NCI-H510A treated with DMSO at 0.1 percent for 48 hours (cell line): ENCODE measurements around the gene TIAM2.
"Not testable (repeated sequence)": the region's sequence is repeated elsewhere in the genome, so short reads cannot be mapped to it uniquely, and the experiment has no call there.

Experiments used
- DNase-seq: peaks from one replicate; lab custom pipeline; 2025; lab: John Stamatoyannopoulos, UW

TIAM2 gene

GRCh38 chr6:155170519-155170918 lies 175.4 kb downstream of the TIAM2 start:
- no peak for DNase-seq

GRCh38 chr6:155171109-155171746 lies 176.1 kb downstream of the TIAM2 start:
- no peak for DNase-seq

GRCh38 chr6:155171747-155172449 lies 176.8 kb downstream of the TIAM2 start:
- DNase-seq = no peak

GRCh38 chr6:155173488-155173887 lies 178.4 kb downstream of the TIAM2 start:
- DNase-seq = no peak

- DNase-seq = peak; percentile 55
These were observed 179.6 kb downstream of the TIAM2 start for GRCh38 chr6:155174576-155175211.

- DNase-seq = peak; percentile 45
These were observed 182.3 kb downstream of the TIAM2 start for GRCh38 chr6:155177363-155177961.

DNA sequence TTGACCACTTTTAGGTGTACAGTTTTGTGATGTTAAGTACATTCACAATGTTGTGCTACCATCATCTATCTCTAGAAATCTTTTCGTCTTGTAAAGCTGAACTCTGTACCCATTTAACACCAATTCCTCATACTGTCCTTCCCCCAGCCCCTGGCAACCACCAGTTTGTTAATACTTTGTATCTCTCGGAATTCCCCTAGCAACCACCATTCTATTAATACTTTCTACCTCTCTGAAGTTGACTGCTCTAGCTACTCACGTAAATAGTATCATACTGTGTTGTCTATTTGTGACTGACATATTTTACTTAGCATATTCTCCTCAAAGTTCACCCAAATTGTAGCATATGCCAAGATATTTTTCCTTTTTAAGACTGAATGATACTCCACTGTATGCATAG lies 186.4 kb downstream of the TIAM2 start:
- DNase-seq = no peak

- DNase-seq = no peak
These were observed 187.0 kb downstream of the TIAM2 start for GRCh38 chr6:155182103-155182502.

- no peak for DNase-seq
These were observed 188.0 kb downstream of the TIAM2 start for GRCh38 chr6:155183095-155183494.

DNA sequence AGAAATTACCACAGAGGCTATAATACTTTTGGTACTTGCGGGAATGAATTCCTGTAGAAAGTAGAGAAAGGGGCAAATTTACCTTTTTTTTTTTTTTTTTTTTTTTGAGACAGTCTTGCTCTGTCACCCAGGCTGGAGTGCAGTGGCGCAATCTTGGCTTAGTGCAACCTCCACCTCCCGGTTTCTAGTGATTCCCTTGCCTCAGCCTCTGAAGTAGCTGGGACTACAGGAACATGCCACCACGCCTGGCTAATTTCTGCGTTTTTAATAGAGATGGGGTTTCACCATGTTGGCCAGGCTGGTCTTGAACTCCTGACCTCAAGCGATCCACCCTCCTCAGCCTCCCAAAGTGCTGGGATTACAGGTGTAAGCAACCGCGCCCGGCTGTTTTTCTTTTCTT lies 189.9 kb downstream of the TIAM2 start:
- not testable (repeated sequence) for DNase-seq

DNA sequence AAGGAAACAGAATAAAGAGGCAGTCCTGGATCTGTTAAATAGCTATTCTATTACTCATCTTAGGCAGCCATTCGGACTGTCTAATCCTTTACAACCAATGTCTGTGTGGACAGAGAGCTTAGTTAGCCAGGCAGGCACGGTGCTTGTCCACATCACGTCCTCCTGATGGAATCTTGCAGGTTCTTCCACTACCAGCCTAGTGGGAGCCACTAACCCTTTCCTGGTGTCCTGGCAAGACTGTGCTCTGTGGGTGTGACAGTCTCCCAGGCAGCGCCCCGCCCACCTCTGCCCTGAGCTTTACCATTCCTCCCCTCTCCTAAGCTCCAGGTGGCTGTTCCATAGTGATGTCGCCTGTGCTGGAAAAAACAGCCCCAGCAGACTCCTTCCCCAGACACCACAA lies 190.4 kb downstream of the TIAM2 start:
- DNase-seq = peak; percentile 1

DNA sequence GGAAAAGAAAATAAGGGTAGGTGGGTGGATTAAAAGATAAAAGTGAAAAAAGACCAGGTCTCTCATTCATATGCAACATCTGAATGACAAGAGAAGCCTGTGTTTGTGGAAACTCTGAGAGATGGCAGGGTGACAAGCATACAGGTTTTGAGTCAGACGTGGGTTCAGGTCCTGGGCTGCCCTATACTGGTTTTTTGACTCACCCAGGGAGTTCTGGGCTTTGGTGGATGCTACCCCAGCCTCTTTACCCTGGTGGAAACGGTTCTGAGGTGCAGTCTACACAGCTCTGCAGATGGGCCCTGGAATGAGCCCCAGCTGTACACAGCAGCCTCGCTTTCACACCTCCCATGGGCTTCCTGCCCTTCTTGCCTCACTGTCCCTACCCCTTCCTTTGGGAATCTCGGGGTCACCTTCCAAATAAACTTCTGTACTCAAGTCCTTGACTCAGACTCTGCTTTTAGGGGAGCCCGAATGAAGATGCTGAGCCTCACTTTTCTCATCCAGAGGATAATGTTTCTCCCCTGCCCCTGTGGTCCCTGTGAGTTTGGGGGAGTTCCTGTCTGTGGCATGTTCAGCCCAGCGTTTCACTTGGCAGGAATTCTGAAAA lies 191.0 kb downstream of the TIAM2 start:
- no peak for DNase-seq

- no peak for DNase-seq
These were observed 192.0 kb downstream of the TIAM2 start for GRCh38 chr6:155187106-155187505.

DNA sequence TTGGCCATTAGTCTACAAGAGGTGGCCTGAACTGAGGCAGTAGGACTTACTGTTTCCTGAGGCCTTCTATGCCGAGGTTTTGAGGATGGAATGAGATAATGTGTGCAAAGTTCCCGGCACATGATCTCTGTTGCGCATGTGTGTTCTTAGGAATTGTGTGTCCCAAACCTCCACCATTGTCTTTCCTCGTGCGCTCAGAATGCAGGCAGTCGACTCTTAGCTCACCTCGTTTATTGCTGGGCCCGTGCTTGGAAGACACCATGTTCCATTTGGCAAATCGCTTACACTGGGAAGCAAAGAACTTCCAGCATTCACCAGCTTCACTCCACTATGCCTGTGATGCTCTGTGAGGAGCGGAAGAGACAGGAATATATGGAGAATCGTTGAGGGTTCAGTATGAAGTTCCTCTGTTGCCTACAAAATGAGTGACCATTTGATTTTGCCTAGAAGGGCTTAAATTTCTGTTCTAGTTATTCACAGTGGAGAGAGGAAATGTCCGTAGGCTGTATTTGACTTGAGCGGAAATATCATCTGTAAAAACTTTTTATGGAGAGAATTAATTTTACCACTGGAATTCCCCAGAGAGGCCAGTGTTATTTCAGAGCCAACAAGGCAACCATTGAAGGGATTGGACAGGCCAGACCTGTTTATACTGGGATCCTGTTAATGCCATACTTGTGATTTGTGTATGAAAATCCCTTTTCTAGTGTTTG lies 193.0 kb downstream of the TIAM2 start:
- DNase-seq = no peak

GRCh38 chr6:155188707-155189496 lies 193.8 kb downstream of the TIAM2 start:
- no peak for DNase-seq

DNA sequence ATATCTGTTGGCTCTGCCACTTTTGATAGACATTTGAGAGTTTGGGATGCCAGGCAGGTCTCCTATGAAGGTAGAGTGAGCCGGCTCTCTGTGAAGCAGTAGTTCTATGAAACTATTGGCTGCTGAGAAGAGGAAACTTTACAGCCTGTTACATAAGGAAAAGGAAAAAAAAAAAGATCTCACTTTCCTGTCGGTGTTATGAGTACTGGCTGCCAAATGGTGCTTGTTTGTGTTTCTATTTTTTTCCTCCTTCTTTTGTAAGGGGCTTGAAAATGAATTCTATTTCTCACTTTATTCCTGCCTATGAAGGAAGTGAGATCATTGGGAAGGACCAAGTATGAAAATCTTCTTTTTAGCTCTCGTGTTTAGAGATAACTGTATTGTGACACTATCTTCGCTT lies 195.6 kb downstream of the TIAM2 start:
- no peak for DNase-seq

- DNase-seq = no peak
These were observed 198.4 kb downstream of the TIAM2 start for GRCh38 chr6:155193526-155193925.

DNA sequence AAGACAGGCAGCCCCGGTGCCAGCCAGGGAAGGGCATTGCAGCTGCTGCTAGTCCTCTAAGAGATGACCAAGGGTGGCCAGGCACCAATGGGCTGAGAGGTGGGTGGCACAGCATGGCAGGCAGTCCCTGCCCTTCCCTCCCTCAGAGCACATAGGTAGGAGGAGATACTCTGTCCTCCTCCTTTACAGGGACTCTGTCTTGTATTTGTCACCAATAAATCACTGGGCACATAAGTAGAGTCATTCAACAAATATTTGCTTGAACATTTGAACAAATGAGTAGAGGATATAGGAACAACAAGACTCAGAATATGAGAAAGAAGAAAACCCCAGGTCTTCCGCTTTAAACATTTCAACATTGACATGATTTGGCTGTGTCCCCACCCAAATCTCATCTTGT lies 199.3 kb downstream of the TIAM2 start:
- DNase-seq = no peak

- DNase-seq = no peak
These were observed 200.8 kb downstream of the TIAM2 start for GRCh38 chr6:155195903-155196302.

DNA sequence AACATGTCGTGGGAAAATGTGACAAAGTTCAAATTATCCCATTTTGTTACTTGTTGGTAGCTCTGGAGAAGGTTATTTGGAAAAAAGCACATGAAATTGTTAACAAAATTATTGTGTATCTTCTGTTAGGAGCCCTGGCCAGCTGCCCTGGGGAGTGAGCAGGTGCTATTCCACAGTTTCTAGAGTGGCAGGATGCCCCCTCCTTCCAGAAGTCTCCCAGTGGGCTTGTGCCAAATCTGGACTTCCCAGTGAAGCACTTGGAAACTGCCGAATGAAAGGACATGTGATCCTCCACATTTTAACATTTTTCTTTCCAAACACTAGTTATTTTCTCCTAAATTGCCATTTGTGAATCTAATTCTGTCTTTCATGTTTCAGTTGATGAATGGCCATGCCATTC lies 201.8 kb downstream of the TIAM2 start:
- no peak for DNase-seq

DNA sequence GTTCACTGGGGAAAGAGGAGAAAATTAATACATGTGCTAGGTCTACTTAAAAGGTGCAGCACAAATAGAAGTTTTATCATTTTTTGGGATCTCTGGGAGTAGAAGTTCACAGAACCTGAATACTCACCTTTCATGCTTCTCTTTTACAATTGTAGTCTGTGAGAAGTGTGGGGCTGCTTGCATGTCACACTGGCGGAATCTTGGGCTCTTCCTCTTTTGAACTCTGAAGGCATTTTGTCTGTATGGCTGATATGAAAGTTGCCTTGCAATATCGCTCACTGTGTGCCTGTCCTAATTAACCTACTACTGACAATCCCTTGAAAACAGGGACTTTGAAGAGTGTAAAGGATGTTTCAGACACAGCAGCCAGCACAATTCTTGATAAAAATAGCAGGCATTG lies 202.8 kb downstream of the TIAM2 start:
- no peak for DNase-seq
